SK-N-SH treated with all-trans-retinoic acid at 6 μM for 48 hours (cell line): ENCODE data around the gene PRODH2.

Source experiments
- ARNTL ChIP-seq: fragments of 450-650 bp; formaldehyde crosslinking; IDR thresholded peaks from 2 replicates; pipeline ENCODE4 v1.5.0; 2020; ENCODE audit warnings: low read depth, mild to moderate bottlenecking, moderate library complexity, borderline replicate concordance
- CSDC2 ChIP-seq: fragments of 250-450 bp; sonication (Bioruptor Pico); IDR thresholded peaks from 2 replicates; pipeline ENCODE4 v1.5.0; 2020; ENCODE audit warnings: mild to moderate bottlenecking, moderate library complexity
- ISL1 ChIP-seq: fragments of 250-450 bp; sonication (Bioruptor Pico); IDR thresholded peaks from 2 replicates; pipeline ENCODE4 v2.1.2; 2022; ENCODE audit warnings: mild to moderate bottlenecking, moderate library complexity
- POU6F1 ChIP-seq: fragments of 250-450 bp; sonication (Bioruptor Pico); IDR thresholded peaks from 2 replicates; pipeline ENCODE4 v1.8.0; 2021; ENCODE audit warnings: low read depth, mild to moderate bottlenecking, moderate library complexity, borderline replicate concordance
- PPARA ChIP-seq: fragments of 250-450 bp; sonication (Bioruptor Pico); IDR thresholded peaks from 2 replicates; pipeline ENCODE4 v1.5.0; 2020; ENCODE audit warnings: mild to moderate bottlenecking, borderline replicate concordance
- SNAI2 ChIP-seq: fragments of 250-450 bp; sonication (Bioruptor Pico); IDR thresholded peaks from 2 replicates; pipeline ENCODE4 v1.5.0; 2020; ENCODE audit warnings: mild to moderate bottlenecking, moderate library complexity
- ZNF565 ChIP-seq: fragments of 450-650 bp; formaldehyde crosslinking; conservative IDR thresholded peaks from 2 replicates; pipeline ENCODE4 v1.5.0; 2020; ENCODE audit warnings: low read depth, mild to moderate bottlenecking, moderate library complexity

- no peak for TF ChIP-seq ZNF565 (CRISPR knock-in tag)
- no peak for TF ChIP-seq ARNTL (CRISPR knock-in tag)
- TF ChIP-seq SNAI2 (CRISPR knock-in tag): no peak
- TF ChIP-seq PPARA: no peak
- TF ChIP-seq ISL1: no peak
- no peak for TF ChIP-seq CSDC2 (CRISPR knock-in tag)
- no peak for TF ChIP-seq POU6F1 (CRISPR knock-in tag)
Measured at GRCh38 chr19:35754370-35755130, 58.1 kb downstream of the PRODH2 start.
